ENCODE data around the gene ZBTB17.

The ZBTB17 gene

DNA sequence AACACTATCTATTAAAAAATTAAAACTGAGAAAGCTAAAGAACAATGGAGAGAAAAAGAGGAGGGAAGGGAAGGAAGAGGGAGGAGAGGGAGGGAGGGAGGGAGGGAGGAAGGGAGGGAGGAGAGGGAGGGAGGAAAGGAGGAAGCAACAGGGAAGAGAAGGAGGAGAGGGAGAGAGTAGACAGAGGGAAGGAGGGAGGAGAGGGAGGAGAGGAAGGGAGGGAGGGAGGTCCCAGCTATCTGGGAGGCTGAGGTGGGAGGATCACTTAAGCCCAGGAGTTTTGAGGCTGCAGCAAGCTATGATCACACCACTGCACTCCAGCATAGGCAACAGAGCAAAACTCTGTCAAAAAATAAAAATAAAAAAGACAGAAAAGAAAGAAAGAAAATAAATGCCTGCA lies 16.5 kb downstream of the ZBTB17 start:
- DNase-seq = no peak

GRCh38 chr1:15958793-15959192 lies 17.1 kb downstream of the ZBTB17 start:
- no peak for DNase-seq

GRCh38 chr1:15958111-15958510 lies 17.8 kb downstream of the ZBTB17 start:
- no peak for DNase-seq

- DNase-seq = no peak
Observed at GRCh38 chr1:15957221-15958095, 18.4 kb downstream of the ZBTB17 start.

GRCh38 chr1:15956150-15956549 lies 19.8 kb downstream of the ZBTB17 start:
- no peak for DNase-seq

DNA sequence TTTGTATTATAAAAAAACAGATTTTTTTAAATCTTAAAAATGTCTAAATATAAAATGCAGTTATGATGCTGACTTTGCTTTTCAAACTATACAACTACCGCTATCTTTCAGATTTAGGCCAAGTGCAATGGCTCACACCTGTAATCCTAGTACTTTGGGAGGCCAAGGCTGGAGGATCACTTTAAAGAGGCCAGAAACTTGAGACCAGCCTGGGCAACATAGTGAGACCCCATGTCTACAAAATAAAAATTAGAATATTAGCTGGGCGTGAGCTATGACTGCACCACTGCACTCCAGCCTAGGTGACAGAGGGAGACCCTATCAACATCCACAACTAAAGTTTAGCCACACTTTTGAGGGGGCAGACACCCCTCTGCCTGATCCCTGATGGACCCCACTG lies 20.3 kb downstream of the ZBTB17 start:
- no peak for DNase-seq

GRCh38 chr1:15954316-15954715 lies 21.6 kb downstream of the ZBTB17 start:
- DNase-seq = no peak

- DNase-seq = no peak
Observed at GRCh38 chr1:15953791-15954241, 22.1 kb downstream of the ZBTB17 start.

DNA sequence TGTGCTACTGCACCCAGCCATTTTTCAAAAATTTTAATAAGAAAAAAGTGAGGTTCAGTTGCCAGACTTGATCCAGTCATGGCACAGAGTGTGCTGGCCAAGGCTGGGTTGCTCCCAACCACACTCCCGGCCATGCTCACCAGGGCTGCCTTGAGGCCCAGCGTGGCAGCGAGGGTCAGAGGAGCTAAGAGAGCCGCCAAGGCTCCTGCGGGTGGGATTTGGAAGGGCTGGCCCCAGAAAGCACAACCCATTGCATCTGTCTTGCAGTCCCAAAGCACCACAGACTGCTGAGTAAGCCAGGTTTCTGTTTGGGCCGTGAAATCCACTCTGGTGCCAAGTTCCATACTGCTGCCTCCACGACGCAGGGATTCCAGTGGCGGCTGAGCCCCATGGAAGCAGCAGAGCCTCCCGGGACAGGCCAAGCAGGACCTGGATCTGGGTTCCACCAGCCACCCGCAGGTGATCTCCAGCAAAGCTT lies 22.6 kb downstream of the ZBTB17 start:
- no peak for DNase-seq

- no peak for DNase-seq
Observed at GRCh38 chr1:15952317-15953258, 23.3 kb downstream of the ZBTB17 start.

DNA sequence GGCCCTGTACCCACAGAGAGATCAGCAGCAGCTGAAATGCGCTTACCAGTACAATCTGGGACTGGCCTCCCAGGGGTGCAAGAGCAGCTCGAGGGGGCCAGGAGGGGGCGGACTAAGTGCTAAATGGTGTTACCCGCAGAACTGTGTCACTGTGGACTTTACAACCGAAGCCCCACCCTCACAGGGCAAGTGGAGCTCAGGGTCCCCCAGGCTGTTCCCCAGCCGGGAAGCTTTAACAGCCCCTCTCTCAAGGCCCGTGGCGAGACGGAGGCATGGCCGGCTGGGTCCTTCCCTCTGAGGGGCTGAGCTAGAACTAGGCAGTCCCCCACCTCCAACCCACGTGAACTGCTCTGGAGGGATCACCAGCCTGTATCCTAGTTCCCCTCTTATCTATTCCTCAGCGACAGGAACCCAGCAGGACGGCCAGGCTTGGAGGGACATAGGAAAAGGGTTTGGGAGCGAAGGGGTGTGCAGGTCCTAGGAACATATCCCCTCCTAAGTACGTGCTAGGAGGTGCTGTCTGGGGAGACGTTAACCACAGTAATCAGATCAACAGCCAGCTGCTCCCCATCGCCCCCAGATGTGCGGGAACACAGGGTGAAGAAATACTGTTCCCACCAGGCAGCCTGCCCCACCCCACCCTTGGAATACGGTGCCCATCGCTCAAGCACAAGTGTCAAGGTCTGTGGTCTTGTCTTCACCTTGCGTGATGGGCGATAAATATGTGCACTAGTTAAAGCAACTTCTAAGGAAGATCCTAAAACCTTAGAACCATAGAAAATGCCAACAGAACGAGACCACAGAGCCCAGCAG lies 24.4 kb downstream of the ZBTB17 start:
- DNase-seq = no peak

GRCh38 chr1:15950763-15951295 lies 25.1 kb downstream of the ZBTB17 start:
- peak; percentile 73 for DNase-seq

DNA sequence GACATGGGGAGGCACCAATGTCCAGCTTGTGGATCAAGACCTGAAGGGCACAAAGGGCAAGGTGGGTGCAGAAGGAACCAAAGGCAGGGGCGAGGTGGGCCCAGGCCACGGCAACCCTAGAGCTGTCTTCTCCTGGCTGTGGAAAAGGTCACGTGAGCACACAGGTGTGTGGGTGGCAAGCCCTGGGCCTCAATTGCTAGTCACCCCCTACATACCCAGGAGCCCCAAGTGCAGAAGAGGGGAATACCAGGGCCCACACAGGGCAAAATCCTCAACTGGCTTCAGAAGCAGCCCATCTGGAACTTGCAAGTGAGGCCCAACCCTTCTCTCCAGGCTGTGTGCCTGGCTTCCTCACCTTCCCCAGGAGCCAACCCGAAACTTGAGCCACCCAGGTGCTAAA lies 25.6 kb downstream of the ZBTB17 start:
- DNase-seq = peak; percentile 22

GRCh38 chr1:15949453-15950245 lies 26.3 kb downstream of the ZBTB17 start:
- DNase-seq = peak; percentile 74

DNA sequence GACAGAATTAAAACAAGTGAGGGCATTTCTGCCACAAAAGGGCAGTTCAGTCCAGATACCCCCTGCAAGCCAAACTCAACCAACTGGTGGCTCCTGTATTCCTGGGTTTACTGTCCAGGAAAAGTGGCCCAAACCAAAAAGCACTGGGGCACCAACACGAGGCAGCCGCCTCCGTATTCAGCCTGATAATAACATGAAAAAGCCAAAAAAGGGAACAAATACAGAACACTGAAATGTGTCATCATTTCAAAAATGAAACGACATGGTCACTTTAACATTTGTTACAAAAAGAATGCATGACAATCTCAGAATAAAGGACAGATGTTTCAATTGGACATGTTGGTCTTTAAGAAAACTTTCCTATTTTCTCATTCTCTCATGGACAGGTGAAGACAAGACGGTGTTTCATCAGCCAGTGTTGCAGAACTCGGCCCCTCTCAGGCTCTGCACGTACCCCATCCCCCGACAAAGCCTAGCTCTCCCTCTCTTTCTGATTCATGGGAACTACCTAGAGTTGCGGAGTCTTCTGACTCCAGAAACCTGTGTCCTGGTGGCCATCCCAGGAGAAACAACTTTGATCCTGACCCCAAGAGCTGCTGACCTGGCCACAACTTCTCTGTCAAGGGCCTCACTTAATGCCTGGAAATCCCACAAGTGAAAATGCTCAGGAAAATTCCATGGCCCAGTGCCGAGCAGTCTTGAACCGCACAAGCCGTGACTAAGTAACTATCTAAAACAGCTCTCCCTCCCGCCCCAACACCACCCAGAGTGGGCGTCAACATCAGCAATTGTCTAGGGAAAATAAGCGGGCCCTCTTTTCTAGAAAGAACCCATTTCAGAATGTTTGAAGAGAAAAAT lies 27.1 kb downstream of the ZBTB17 start:
- DNase-seq = no peak

DNA sequence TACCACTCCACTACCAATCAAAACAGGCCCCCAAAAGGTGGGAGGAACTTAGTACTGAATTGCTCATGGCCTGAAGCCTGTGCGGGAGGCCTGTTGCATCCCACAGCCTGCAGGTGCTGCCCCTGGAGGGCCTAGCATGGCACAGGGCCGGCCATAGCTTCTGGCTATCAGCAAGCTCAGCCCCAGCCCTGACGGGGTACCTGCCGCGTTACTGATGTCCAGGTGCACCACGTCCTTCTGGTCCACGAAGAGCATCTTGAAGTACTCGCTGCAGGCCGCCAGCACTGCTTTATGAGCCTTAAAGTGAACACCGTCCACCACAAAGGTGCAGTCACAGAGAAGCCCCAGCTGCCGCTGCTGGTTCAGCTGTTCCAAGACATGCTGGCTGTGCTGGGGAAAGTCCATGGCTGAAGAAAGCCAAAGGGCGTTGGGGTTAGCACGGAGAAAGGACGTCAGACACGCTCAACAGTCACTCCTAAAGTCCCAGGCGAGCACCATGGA lies 27.8 kb downstream of the ZBTB17 start:
- no peak for DNase-seq

GRCh38 chr1:15947382-15948090 lies 28.4 kb downstream of the ZBTB17 start:
- DNase-seq = no peak

- no peak for DNase-seq
Observed at GRCh38 chr1:15946571-15947381, 29.1 kb downstream of the ZBTB17 start.

Measured in activated CD4-positive, alpha-beta T cell treated with anti-CD3 and anti-CD28 coated beads for 1 hour (primary cell).